ENCODE results near the gene DENND6B.

Gene DENND6B

GRCh38 chr22:50361222-50361621 lies 34.4 kb upstream of the DENND6B start:
- H3K4me3 ChIP-seq (ENCODE audit: low read depth, low read length), result no peak overlapping the region
- TF ChIP-seq CTCF (IDR thresholded peaks at IDR 0.05; ENCODE audit: borderline replicate concordance, insufficient read depth, low read depth, low read length), result no peak

GRCh38 chr22:50360578-50360977 lies 33.8 kb upstream of the DENND6B start:
- H3K4me3 ChIP-seq (ENCODE audit: low read depth, low read length), result no peak overlapping the region
- TF ChIP-seq CTCF (IDR thresholded peaks at IDR 0.05; ENCODE audit: borderline replicate concordance, insufficient read depth, low read depth, low read length), result no peak

GRCh38 chr22:50357756-50358155 lies 30.9 kb upstream of the DENND6B start:
- TF ChIP-seq CTCF (IDR thresholded peaks at IDR 0.05; ENCODE audit: borderline replicate concordance, insufficient read depth, low read depth, low read length), result no peak
- no peak overlapping the region for H3K4me3 ChIP-seq (ENCODE audit: low read depth, low read length)

GRCh38 chr22:50357222-50357621 lies 30.4 kb upstream of the DENND6B start:
- no peak overlapping the region for H3K4me3 ChIP-seq (ENCODE audit: low read depth, low read length)
- no peak for TF ChIP-seq CTCF (IDR thresholded peaks at IDR 0.05; ENCODE audit: borderline replicate concordance, insufficient read depth, low read depth, low read length)

- no peak overlapping the region for H3K4me3 ChIP-seq (ENCODE audit: low read depth, low read length)
- no peak for TF ChIP-seq CTCF (IDR thresholded peaks at IDR 0.05; ENCODE audit: borderline replicate concordance, insufficient read depth, low read depth, low read length)
Observed at GRCh38 chr22:50356186-50356585, 29.4 kb upstream of the DENND6B start.

- no peak overlapping the region for H3K4me3 ChIP-seq (ENCODE audit: low read depth, low read length)
- no peak for TF ChIP-seq CTCF (IDR thresholded peaks at IDR 0.05; ENCODE audit: borderline replicate concordance, insufficient read depth, low read depth, low read length)
Observed at GRCh38 chr22:50348058-50348457, 21.2 kb upstream of the DENND6B start.

GRCh38 chr22:50347157-50347556 lies 20.3 kb upstream of the DENND6B start:
- no peak for TF ChIP-seq CTCF (IDR thresholded peaks at IDR 0.05; ENCODE audit: borderline replicate concordance, insufficient read depth, low read depth, low read length)
- H3K4me3 ChIP-seq (ENCODE audit: low read depth, low read length), result no peak overlapping the region
